ENCODE measurements around the gene ZDHHC14. TPM values are rescaled to one million over a fixed set of nuclear protein-coding genes. Genes with fewer than 3 reads are reported as not detected.
"Not testable (repeated sequence)": the region's sequence is repeated elsewhere in the genome, so short reads cannot be mapped to it uniquely, and the experiment has no call there.

The ZDHHC14 gene
- total RNA-seq, 1 donor from 2014 or later: 3.1 TPM

DNA sequence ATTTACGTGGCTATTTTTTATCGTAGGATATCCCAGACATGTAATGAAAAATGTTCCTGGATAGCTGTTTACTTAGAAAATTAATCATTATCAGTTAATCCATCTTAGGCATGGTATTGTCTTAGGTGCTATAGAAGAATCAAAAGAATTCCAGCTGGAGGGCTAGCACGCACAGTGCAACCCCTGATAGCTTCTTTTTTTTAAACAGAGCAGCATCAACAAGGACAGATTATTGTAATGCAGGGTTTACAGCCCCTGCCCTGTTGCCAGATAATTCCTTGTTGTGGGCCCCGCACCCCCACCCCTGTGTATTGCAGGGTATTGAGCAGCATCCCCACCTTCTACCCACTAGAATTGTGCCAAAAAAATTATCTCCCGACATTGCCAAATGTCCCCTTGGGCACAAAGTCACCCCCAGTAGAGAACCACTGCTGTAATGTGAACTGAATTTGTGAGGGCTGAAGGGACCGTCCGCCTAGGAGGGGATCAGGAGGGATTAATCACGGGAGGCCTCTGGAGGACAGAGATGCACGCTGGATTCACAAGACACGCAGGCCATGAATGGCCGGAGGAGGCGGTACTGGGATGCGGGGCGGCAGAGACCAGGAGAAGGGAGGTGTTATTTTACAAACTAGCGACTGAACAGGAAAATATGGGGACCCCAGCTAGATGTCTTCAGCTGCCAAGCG lies 174.6 kb downstream of the ZDHHC14 start:
- no peak for ATAC-seq

DNA sequence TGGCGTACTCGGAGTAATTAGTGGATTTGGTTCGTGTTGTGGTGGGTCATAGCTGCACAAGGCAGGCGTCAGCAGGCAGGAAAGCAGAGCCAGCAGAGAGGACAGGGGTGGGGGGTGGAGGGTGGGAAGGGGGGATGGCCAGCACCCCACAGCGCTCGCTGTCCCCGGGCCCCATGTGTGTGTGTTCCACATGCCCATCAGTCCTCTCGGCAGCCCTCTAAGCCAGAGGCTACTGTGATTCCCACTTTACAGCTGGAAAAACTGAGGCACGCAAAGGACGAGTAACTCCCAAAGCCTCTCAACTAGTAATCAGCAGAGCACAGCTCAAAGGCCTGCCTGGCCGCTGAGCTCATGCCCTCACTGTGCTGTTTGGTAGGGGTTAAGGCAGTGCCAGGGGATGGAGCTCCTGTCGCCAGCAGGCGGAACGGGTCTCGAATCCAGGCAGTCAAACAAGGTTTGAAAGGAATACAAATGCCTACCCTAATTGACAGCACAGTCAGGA lies 175.2 kb downstream of the ZDHHC14 start:
- ATAC-seq: no peak

DNA sequence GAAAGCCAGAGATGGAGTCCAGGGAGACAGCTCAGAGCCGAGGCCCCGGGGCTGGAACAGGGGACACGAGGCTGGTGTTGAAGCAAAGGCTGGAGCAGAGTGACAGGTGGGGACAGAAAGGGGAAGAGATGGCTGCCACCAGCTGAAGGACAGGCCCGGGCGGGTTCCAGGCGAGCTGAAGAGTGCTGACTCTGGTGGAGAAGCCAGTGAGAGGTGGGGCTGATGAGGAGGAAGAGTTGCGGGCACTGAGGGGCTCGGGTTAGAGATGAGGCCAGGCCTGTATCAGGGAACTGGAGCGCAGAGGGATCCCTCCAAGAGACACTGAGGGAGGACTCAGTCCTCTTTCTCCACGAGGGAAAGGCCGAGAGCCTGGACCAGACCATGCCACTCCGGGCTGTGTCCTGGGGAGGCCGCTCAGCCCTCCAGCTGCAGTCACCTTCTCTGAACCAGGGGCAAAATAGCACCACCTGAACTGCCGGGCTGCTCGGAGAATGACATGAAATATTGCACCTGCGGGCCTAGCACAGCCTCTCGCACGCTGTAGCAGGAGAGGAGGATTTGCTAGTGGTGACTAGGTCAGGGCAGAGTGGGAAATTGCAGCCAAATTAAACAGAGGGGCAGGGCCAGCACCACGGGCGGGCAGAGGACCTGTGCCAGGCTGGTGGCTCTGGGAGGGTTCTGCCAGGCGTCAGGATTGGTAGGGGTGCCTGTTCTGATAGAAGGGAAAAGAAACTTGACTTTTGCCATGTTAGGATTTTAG lies 175.9 kb downstream of the ZDHHC14 start:
- ATAC-seq: peak; percentile 52

DNA sequence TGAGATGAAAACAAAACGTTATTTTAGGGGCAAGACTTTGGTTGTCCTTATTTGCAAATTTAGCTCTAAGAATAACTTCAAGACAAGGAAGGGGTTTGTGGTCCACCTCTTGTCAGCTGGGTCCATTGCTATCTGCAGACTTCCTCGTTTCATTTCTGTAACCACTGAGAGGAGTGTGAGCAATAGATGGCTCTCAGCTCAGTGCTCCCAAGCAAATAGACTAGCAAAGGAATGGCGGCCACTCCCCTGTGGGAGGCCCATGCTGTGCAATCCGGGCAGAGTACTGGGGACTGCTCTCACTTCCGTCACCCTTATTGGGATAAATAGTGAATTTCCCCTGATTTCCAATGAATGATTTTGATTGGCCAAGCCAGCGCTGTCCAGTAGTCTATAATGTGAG lies 176.6 kb downstream of the ZDHHC14 start:
- ATAC-seq: peak; percentile 13

DNA sequence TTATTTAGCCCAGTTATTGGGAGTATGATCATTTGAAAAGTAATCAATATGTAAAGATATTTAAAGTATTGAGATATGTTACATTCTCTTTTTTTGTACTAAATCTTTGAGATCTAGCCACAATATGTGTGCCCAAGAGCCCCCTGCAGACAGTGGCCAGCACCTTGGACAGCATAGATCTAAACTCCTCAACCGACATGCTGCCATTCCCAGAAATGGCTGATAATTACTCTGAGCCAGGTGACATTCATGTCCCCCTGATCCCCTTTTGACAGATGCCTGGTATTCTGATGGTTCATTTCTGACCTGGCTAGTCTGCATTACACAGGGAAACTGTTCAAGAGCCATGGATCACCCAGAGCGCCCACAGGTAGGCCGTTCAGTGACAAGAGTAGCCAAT lies 177.1 kb downstream of the ZDHHC14 start:
- no peak for ATAC-seq

DNA sequence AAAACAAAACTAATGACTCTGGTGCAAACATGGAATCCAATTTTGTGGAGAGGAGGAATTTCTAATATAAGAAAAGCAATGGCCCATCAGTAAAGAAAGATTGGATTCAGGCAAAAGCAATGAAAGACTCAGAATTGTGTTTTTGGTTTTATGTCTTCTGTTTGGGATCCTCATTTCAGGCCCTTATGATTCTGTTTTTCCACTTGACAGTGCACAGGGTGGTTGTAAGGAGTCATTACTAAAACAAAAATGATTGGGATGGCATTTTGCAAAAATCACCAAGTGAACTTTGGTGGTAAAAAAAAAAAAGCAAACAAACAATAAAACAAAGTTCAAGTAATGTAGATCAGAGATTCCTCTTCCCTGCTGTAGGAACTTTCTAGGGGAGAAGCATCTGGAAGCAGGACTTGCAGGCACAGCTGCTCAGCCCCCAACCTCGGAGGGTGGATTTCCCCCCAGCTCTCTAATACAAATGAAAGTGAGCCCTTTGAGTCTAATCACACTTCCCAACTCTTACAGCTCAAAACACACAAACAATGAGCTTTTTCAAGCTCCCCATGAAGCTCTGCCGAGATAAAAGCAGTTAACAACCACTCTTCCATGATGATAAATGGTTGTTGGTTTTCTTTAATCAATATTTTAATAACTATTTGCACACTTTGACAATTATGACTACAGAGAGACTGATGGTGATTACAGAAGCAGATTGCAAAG lies 177.7 kb downstream of the ZDHHC14 start:
- no peak for ATAC-seq

DNA sequence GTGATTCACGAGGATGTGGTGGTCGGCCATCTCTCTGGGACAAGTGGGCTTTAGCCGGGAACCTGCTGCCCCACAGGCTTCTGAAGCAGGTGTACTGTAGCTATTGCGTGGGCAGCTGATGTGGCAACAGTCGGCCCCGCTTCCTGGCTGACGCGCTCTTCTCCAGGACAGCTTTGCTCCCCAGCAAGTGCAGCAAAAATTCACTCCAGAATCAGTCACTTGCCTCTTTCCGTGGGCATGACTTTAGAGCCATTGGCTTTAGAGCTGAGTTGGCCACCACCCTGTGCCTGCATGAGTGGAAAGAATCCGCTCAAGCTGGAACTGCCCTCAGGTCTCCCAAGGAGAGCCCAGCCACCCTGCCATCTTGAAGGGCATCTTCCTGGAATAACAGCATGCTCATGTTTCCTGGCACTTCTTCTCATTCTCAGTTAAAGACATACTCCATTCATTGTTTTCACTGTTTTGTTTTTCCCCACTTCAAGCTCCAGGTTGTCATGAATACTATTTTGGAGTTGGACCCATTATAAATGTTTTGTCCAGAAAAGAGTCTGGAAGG lies 178.3 kb downstream of the ZDHHC14 start:
- no peak for ATAC-seq

DNA sequence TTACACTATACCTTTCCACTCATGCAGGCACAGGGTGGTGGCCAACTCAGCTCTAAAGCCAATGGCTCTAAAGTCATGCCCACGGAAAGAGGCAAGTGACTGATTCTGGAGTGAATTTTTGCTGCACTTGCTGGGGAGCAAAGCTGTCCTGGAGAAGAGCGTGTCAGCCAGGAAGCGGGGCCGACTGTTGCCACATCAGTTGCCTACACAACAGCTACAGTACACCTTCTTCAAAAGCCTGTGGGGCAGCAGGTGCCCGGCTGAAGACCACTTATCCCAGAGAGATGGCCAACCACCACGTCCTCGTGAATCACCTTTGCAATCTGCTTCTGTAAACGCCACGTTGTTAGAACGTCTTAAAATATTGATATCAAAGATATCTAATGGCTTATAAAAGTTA lies 179.1 kb downstream of the ZDHHC14 start:
- not testable (repeated sequence) for ATAC-seq

DNA sequence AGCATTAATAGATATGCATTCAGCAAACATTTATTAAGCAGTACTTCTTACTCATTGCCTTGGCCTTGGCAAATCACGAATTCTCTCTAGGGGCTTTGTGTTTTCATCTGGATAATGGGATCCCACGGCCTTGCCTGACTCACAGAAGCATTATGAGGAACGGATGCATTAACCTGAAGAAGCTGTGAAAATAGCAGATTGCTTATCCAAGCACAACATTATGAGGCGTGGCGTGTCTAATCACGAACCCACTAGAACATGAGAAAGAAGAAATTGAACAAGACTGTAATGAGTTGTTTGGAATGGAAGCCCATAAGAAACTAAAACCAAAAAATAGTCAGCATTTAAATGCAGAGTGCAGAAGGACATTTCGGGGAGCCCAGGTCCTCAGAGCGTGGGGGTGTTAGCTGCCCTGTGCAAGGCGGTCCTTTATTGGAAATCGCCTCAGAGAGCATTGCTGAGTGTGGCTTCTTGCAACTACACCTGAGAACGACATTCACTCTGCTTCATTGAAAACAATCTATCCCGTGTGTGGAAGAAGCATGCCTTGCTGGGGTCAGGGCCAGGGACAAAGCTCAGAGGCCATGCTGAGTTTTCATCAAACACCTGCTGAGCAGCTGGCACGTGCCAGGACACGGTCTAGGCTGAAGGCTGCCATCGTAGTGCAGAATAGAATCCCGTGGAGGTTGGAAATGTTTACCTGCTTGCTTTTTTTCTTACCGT lies 179.9 kb downstream of the ZDHHC14 start:
- ATAC-seq: no peak

DNA sequence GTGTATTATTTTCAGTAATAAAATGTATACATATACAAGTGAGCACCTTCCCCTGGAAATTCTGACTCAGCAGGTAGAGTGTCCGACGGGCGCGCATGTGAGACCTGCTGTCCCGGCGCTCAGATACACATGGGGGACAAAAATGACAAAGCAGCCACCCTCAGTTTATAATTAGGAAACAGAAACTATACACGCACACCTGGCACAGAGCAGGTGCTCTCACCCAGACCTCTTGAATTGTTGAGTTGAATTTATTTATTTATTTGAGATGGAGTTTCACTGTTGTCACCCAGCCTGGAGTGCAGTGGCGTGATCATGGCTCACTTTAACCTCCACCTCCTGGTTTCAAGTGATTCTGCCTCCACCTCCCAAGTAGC lies 180.4 kb downstream of the ZDHHC14 start:
- ATAC-seq: no peak

DNA sequence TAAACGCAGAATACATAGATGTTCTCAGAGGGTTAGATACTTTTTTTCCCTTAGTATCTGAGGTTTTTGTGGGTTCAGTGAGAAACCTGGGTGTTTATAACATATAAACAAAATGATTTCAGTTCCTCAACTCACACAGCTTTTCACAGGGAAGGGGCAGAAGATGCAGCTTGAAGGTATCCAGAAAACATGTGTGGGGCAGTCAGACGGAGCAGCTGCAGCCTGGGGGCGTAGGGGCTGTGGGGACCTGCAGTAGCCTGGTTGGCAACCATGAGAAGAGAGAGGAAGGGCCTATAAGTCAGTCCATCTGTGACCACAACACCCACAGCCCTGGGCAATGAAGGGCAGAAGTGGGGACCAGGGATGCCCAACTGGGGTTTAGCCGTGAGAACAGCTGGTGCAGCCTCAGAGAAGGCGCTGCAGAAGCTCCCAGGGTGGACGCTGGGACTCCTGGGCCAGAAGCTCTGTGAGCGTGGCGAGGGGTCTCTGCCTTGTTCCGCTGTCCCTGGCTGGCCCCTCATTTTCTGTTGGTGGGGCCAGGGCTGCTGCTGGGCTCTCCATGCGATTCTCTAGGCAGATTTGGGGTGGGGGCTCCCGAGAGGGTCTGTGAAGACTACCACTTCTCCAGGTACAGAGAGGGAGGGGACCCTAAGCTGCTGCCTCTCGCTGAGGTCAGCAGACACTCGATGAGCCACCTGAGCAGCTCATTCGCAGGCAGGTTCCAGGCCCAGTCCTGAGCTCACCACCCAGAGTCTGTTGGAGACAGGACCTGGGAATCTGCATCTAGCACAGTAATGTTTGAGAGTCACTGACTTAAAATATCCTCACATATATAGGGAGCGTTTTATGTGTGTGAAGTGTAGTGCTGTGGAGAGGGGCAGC lies 181.2 kb downstream of the ZDHHC14 start:
- ATAC-seq: peak; percentile 41

DNA sequence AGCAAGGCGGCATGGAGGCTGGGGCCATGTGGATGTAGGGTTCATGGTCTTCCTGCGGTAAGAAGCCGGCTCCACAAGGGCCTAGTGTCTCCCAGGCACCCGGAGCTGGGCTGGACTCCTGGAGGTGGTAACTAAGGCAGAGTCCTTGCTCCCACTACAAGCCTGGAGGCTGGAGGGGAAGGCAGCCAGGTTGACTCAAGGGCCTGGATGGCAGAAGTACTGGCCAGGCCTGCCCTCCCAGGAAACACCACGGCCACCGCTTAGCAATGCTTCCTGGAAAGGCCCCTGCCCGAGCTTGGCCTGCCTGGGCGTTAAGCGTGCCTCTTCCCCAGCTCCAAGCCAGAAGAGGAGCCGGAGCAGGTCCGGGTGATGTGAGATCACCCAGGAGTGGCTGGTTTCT lies 182.0 kb downstream of the ZDHHC14 start:
- ATAC-seq: peak; percentile 68

DNA sequence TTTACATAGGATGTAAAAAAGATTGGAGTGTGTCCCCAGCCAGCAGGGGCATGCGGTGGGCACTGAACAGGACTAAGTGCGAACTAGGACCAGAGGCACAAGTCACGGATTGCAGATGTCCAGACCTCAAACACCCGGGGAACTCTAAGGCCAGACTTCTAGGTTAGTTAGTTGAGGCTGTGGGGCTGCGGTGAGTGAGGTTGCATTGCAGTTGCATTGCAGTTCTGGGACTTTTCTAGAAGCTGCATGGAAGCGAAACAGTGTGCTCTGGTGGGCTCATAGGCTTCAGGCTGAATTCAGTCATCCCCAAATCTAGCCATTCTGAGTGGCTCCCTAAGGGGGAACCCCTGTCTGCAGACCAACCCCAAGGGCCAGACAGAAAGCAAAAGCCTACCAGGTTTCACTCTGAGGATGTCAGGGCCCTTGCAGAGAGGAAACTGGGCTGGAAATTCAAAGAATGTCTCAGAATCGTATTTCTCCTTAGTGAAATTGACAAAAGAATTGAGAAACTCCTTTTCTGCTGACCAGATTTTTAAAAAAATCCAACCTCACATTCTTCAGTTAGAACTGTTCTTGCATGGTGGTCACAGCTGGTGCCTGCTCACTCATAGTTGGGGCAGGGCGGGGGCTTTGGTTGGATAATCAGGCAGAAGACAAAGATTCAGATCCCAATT lies 182.8 kb downstream of the ZDHHC14 start:
- peak; percentile 13 for ATAC-seq

DNA sequence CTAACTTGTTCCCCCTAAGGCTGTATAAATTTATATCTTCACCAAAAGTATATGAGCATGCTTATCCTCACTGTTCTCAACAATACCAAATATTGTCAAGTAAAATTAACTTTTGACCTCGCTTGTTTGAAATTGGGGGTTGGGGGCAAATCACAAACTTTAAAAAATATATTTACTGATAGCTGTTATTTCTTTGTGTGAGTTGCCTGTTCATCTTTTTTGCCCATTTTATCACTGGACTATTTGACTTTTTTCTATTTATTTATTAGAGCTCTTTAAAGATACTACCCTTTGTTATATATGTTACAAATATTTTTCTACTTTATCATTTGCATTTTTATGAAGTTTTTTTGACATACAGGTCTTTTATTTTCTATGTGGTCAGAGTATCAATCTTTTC lies 187.7 kb downstream of the ZDHHC14 start:
- ATAC-seq: no peak

DNA sequence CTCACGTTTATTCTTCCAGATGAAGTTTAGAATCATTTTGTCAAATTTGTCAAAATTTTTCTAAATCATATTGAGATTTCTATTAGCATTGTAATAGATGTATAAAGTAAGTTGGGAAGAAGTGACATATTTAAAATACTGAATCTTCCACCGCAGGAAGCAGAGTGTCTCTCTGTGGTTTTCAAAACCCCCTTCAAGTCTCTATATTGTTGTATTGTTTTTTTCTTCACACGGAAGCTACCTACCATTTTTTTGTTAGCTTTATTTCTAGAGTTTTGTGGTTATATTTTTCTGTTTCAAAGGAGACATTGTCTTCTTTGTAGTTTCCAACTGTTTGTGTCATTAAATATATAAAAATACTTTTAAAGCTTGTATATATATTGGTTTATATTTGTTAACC lies 188.6 kb downstream of the ZDHHC14 start:
- no peak for ATAC-seq

DNA sequence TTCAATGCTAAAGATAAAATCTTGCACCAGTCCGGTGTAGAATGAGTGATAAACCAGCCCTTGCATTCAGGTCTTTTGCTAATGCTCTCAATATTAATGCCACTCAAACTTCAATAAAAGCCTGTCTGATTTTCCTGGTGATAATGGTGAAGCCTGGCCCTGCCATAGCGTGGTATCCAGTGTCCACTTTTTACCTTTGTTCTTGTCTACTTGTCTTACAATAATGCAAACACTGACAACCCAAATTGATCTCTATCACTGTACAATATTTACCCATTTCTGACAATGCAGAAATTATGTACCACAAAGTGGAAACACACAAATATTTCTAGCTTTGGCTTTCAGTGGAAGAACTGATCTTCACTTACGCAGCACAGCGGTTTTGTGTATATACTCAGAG lies 189.1 kb downstream of the ZDHHC14 start:
- no peak for ATAC-seq

DNA sequence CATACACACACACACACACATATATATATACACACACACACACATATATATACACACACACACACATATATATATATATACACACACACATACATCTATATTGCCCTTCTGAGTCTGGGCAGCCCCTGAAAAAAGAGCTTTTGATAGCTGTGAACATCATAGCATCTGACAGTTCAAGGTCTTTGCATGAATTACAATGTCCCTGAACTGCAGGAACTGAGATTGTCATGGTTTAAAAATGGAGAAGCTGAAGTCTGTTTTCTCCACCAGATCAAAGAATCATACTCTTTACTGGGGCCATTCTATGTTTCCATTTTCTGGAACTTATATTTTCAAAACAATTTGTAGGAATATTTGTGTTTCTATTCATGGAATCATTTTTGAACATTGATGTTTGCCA lies 189.8 kb downstream of the ZDHHC14 start:
- ATAC-seq: no peak

DNA sequence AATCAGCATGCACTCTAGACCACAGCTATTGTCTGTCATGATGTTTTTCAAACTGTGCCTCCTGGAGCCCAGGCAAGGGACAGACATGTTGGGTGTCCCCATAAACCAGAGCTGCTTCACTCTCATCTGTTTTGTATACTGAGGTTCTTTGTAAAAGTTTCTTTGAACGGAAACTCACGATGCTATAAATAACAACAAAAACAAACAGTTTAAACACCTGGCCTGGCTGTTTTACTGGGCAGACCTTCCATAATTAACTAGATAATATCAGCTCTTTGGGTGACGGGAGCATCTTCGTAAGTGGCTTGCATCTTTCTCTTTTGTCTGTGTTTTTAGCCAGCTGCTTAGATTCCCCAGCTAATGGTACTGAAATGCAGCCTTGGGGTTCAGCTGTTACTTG lies 190.3 kb downstream of the ZDHHC14 start:
- no peak for ATAC-seq

DNA sequence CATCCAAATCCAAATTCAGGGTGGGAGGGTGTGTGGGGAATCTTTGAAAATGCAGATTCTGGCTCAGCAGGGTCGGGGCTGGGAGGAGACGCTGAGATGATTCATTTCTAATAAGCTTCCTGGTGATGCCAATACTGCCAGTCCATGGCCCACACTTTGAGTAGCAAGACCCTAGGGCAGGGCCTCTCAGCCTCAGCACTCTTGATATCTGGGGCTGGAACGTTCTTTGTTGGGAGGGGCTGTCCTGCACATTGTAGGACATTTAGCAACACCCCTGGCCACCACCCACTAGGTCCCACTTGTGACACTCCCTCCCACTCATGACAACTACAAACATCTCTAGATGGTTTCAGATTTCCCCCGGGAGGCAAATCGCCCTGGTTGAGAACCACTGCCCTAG lies 191.0 kb downstream of the ZDHHC14 start:
- ATAC-seq: no peak

DNA sequence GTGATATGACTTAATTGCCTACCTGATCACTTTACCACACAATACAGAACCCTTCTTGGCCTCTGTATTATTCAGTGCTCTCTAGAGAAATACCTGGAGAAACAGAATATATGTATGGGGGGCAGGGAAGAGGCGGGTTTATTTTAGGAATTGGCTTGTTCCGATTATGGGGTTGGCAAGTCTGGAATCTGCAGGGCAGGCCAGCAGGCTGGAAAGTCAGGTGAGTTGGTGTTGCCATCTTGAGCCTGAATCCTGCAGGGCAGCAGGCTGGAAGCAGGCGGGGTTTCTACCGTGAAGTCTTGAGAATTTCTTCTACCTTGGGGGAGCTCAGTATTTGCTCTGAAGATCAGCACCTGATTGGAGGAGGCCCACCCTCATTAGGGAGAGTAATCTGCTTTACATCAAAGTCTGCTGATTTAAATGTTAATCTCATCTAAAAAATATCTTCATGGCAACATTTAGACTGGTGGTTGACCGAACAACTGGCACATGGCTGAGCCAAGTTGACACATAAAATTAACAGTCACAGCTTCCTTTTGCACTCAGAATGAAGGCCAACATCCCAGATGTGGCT lies 193.9 kb downstream of the ZDHHC14 start:
- ATAC-seq: no peak
